Right hindlimb (tissue), 1 donor: Measurements from ENCODE around the gene NANOS3.
A peak's percentile ranks its signal among the peaks of the same experiment; 100 is the strongest.

Experiments
- DNase-seq: peaks from one replicate; pipeline ENCODE4 v3.0.0-alpha.2; 2018

The NANOS3 gene

DNA sequence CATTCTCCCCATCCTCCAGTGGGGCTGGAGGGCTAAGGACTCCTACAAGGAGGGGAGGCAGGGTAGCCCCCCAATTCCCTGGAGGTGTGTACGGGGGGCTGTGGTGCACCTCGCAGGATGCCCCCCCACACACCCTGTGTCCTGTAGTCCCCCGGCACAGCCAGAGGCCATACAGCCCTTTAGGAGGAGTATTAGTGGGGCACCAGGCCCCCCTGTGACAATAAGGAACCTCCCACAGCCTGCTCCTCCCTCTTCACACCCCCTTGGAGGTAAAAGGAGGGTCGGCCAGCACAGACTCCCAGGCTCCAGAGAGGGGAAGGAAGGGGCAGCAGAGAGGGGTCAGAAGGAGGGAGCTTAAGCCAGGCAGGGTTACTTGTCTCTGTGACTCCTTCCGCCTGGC lies at the start of gene NANOS3:
NANOS3 (plus strand) TSS at position 301 of the 400 bp plus-strand sequence. CDS start 115 bp downstream, outside the sequence.
- DNase-seq: no peak

DNA sequence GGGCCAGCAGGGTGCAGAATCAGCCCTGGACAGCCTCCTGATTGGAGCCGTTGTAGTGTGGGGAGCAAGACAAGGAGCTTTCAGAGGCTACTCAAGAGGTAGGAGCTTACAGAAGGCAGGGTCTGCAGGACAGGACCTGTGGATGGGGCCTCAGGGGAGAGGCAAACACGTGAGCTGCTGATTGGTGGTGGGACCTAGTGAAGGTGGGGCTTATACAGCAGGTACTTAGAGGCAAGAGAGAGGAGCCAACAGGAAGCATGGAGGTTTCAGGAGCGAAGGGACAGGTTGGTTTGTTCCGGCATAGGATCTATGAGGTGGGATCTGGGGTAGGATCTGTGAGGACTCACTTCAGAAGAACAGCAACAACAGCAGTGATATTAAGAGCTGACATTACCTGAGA lies 49.3 kb upstream of the NANOS3 start:
- no peak for DNase-seq

DNA sequence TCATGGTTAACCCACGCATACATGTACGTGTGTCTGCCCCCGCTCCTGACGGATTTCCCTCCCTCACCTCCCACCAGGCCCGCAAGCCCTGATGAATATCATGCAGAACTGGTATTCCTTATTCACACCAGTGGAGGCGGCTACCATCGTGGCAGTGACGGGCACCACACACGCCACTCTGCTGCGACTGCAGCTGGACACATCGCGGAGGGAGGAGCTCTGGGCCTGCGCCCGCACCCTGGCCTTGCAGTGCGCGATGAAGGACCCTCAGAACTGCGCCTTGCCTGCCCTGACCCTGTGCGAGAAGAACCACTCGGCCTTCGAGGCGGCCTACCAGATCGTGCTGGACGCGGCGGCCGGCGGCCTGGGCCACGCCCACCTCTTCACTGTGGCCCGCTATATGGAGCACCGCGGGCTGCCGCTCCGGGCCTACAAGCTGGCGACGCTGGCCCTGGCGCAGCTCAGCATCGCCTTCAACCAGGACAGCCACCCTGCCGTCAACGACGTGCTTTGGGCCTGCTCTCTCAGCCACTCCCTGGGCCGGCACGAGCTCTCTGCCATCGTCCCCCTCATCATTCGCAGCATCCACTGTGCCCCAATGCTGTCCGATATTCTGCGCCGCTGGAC lies 46.7 kb upstream of the NANOS3 start:
- no peak for DNase-seq

DNA sequence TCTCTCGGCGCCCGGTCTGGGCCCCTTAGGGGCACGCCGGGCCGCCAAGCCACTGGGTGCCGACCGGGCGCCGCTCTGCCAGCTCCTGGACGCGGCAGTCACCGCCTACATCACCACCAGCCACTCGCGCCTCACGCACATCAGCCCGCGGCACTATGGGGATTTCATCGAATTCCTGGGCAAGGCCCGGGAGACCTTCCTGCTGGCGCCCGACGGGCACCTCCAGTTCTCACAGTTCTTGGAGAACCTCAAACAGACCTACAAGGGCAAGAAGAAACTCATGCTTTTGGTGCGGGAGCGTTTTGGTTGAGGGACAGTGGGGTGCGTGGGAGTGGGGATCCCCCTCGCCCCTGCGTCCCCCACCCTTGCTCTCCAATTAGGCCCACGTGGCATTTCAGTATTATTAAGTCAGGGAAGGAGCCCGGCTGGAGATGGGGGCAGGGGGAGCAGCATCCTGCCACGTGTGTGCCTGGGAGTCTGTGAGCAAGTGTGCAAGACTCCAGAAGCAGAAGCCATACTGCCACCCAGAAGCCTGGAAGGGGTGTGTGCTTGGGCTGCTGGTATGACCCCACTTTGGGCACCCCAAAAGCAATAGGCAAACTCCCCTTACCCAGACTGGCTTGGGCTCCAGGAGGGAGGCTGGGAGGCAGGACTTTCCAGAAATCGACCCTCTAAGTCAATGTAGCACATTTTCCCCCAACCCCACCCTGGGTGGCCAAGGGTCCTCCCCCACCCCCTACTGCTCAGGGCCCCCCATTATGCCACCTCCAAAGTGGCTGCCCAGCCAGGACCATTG lies 46.0 kb upstream of the NANOS3 start:
- DNase-seq: no peak

GRCh38 chr19:13831537-13832467 lies 45.1 kb upstream of the NANOS3 start:
- no peak for DNase-seq

DNA sequence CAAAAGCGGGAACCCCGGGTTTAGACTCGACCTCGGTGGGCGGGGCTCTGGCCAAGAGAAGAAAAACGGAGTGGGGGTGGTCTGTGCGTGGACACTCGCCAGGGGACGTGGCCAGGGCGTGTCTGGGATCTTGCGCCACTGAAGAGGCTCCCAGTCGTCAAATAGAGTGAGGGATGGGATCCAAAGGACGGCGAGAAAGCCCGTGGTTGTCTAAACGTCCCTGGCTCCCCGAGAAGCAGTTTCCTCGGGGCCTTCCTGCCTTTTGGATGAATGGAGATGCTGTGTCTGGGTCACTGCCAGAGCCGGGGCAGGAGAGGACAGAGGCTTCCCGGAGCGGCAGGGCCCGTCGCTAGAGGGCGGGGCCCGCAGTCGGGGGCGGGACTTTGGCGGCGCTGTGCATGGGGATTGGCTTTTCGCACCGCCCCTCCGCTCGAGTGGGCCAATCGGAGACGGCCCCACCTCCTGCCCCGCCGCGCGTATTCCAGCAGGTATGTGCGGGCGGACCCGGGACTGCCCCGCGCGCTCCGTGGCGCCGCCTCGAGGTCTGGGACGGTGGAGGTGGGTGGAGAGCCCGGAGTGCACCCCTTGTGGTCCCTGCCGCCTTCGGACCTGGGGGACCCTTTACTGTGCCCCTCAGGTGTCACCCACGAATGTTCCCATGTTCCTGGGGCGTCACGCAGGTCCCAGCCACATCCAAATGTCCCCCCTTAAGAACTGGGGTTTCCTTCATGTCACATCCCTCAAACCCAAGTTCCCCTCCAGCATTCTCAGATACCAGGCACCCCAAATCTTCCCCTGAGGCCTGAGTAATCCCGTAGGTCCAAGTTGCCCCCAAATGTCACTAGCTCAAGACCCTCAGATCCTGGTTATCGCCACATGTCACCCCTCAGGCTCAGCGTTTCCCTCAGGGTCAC lies 43.3 kb upstream of the NANOS3 start:
- peak; percentile 93 for DNase-seq

DNA sequence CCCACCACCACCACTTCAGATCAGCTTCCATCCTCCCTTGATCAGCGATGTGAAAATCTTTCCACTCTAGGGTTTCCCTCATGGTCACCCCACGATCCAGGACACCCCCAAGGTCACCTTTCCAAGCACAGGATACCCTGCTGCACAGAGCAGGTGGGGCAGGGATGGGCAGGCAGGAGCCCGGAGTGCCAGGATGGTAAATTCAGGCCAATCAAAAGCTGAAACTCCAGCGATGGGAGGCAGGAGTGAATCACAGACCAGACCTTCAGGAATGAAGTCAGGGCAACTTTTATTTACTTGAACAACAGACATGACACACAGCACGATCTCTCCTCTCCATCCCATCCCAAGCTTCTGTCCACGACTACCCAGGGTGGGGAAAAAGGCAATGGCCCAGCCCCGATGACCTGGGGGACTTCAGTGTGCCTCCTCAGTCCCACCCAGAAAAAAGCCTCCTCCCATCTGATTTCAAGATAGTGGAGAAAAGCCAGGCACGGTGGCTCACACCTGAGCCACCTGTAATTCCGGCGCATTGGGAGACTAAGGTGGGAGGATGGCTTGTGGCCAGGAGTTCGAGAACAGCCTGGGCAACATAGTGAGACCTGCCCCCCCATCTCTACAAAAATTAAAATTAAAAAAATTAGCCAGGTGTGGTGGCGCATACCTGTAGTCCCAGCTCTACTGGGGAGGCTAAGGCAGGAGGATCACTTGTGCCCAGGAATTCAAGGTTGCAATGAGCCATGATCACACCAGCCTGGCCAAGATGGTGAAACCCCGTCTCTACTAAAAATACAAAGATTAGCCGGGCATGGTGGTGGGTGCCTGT lies 42.5 kb upstream of the NANOS3 start:
- DNase-seq: no peak

DNA sequence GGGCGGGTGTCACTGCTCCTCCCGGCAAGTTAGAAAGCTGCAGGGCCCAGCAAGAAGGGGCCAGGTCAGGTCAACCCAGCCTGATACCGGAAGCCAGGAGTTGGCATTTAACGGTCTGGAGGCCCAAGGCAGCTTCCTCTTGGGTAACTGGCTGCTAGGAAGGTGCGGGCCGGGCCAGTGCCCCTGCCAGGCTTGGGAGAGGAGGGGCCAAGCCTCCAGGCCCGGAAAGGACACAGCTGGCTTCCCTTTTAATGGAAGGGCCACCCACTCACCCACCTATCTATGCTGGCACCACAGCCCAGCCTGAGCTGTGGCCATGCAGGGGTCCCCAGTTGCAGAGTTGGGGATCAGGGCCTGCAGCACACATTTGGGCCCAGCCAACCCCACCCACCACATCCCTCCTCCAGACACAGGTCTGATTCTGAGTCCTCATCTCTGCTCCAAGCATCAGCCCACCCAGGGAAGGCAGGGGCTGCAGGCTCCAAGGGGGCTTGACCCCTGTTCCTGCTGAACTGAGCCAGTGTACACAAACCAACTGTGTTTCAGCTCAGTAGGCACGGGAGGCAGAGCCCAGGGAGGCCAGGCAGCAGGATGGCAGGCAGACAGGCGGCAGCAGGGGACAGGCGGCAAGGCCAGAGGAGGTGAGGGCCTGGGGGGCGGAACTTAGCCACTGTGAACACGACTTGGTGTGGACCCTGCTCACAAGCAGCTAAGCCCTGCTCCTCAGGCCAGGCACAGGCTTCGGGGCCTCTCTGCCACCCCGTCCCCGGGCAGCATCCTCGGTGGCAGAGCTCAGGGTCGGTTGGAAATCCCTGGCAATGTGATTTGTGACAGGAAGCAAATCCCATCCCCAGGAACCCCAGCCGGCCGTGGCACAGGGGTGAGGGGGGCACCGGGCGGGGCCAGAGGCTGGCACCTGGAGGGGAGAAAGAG lies 40.9 kb upstream of the NANOS3 start:
- DNase-seq: peak; percentile 55

DNA sequence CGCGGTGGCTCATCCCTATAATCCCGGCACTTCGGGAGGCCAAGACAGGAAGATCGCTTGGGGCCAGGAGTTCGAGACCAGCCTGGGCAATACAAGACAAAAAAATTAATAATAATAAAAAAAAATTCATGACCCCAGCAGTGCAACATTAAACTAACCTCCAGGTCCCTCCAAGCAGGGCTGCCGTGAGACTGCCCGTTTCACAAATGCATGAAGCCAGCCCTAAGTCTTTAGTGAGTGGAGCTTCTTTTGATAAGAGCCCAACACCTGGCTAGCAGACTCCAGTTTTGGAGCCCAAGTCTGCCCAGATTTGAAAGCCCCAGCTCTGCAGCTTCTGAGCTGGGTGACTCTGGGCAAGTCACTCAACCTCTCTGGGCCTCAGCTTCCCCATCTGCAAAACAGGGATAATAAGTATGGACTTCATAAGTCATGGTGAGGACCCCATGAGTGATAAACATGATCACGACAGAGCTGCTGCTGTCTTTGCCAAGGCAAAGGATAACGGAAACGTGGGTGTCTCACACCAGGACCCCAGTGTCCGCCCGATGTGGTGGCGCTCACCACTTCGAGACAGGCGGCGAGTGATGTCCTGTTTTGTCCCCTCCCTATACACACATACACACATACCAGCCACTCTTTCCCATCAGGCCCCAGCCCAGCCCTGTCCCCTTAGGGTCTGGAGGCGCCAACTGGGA lies 38.4 kb upstream of the NANOS3 start:
- no peak for DNase-seq

DNA sequence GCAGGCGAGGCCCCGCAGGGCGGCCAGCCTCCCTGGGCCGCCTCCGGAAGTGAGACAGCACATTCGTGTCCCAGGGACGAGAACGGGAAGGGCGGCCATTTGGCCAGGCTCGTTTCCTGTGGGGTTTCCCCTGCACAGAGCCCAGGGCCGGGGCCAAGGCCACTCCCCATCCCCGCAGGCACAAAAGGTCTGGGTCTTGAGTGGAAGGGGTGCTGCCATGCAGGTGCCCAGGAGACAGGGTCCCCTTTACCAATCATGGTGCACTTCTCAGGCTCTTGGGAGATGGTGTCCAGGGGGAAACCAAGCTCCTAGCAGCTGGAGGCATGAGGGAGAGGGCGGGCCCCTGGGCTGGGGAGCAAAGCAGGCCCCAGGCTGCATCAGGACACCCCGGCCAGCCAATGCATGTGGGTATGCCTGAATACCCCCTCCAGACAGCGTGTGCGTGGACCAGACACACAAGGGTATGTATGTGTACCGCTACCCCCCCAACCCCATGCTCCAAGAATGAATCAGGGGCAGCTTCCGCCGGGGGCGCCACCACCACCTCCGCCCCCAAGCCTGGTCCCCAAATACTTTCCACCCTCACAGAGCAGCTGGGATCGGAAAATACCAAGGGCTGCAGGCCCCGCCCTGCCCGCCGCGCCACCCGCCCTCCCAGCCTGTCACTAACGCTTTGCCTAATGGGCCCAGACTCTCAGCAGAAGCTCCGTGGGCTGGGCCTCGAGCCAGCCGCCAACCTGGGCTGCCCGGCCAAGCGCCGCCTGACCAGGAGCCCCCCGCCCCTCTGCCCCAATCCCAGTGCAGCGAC lies 37.6 kb upstream of the NANOS3 start:
- peak; percentile 92 for DNase-seq

DNA sequence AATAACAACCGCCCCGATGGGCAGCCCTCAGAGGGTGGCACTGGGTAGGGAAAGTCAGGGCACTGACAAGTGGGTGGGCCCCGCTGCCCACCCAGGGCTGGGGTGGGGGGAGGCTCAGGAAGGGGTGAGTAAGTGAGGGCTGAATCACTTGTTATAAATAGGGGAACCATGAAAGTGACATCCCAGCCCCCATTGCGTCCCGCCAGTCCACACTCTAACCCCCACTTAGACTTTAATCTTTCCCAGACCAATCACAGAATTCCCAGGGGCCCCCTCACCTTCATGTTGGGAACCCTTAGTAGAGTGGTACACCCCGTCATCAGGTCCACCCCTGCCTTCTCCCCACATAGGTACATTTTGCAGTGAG lies 37.0 kb upstream of the NANOS3 start:
- no peak for DNase-seq

GRCh38 chr19:13840305-13841085 lies 36.4 kb upstream of the NANOS3 start:
- peak; percentile 59 for DNase-seq

- peak; percentile 57 for DNase-seq
Observed at GRCh38 chr19:13841086-13841961, 35.6 kb upstream of the NANOS3 start.

DNA sequence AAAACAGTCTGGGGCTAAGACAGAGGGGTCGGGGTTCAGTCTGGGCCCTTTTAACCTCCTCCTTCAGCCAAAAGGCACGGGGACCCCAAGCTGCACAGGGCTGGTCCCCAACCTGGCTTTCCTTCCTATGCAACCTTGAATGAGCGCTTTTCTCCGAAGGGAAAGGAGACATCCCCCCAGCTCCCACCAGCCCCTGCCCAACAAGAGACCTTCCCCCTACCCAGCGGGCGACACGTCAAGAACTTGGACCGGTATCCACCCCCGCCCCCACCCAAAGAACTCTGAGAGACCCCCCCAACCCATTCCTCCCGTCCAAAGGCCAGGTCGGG lies 35.0 kb upstream of the NANOS3 start:
- DNase-seq: no peak

GRCh38 chr19:13842291-13843103 lies 34.4 kb upstream of the NANOS3 start:
- peak; percentile 93 for DNase-seq
